HG02840 (cell line): ENCODE measurements around the gene EGFR.
A peak's percentile ranks its signal among the peaks of the same experiment; 100 is the strongest.

ENCODE experiments used
- ATAC-seq: cut with Tn5 transposase; IDR thresholded peaks from one replicate; pipeline ENCODE4 v1.9.1; 2021; ENCODE audit warnings: mild to moderate bottlenecking, moderate library complexity, moderate number of reproducible peaks; ENCODE audit not compliant: unreplicated experiment, low FRiP score

EGFR gene

GRCh38 chr7:55133630-55134358 is 115.0 kb downstream of the EGFR start:
- no peak for ATAC-seq

GRCh38 chr7:55134359-55134725 is 115.5 kb downstream of the EGFR start:
- no peak for ATAC-seq

- ATAC-seq, result no peak
These were observed 116.0 kb downstream of the EGFR start for GRCh38 chr7:55134786-55135185.

GRCh38 chr7:55135462-55135861 is 116.6 kb downstream of the EGFR start:
- ATAC-seq, result no peak

- no peak for ATAC-seq
These were observed 119.8 kb downstream of the EGFR start for GRCh38 chr7:55138663-55139062.

- ATAC-seq, result peak; percentile 93
These were observed 121.6 kb downstream of the EGFR start for GRCh38 chr7:55140221-55140940.

- peak; percentile 16 for ATAC-seq
These were observed 122.1 kb downstream of the EGFR start for GRCh38 chr7:55140941-55141278.

- no peak for ATAC-seq
These were observed 124.2 kb downstream of the EGFR start for GRCh38 chr7:55142919-55143600.

GRCh38 chr7:55144333-55145317 is 125.8 kb downstream of the EGFR start:
- no peak for ATAC-seq

- no peak for ATAC-seq
These were observed 126.8 kb downstream of the EGFR start for GRCh38 chr7:55145606-55146005.

GRCh38 chr7:55147101-55147500 is 128.3 kb downstream of the EGFR start:
- no peak for ATAC-seq

- ATAC-seq, result no peak
These were observed 128.9 kb downstream of the EGFR start for GRCh38 chr7:55147736-55148135.

GRCh38 chr7:55148571-55148970 is 129.8 kb downstream of the EGFR start:
- no peak for ATAC-seq

GRCh38 chr7:55149001-55149400 is 130.2 kb downstream of the EGFR start:
- ATAC-seq, result no peak

GRCh38 chr7:55150166-55150565 is 131.3 kb downstream of the EGFR start:
- no peak for ATAC-seq

GRCh38 chr7:55150709-55151451 is 132.1 kb downstream of the EGFR start:
- ATAC-seq, result no peak

GRCh38 chr7:55152516-55152915 is 133.7 kb downstream of the EGFR start:
- ATAC-seq, result no peak

GRCh38 chr7:55154096-55154495 is 135.3 kb downstream of the EGFR start:
- ATAC-seq, result no peak

GRCh38 chr7:55155351-55156117 is 136.7 kb downstream of the EGFR start:
- no peak for ATAC-seq
